Esophagus muscularis mucosa (tissue), 4 donors: ENCODE measurements around the gene SLC39A11. TPM values are rescaled to one million over a fixed set of nuclear protein-coding genes. Genes with fewer than 3 reads are reported as not detected.
"Not testable (repeated sequence)": the region's sequence is repeated elsewhere in the genome, so short reads cannot be mapped to it uniquely, and the experiment has no call there.

ENCODE experiments used
- DNase-seq: peaks from one replicate; pipeline ENCODE4 v3.0.0-alpha.2; 2017; ENCODE audit errors: extremely low spot score
- H3K27ac ChIP-seq, 4 donors: fragments of 200-600 bp; sonication (generic); replicated peaks in 1 of 4; 1 replicate in 3 of 4; 2 replicates in 1 of 4; pipeline ENCODE4 v1.5.1; 2016 to 2019; ENCODE audit warnings: mild to moderate bottlenecking in 1 of 4
- H3K27me3 ChIP-seq, 4 donors: fragments of 200-600 bp; sonication (generic); one replicate each; pipeline versions ENCODE4 v1.5.1 to v1.6.0; 2016 to 2019
- H3K36me3 ChIP-seq, 4 donors: fragments of 200-600 bp; sonication (generic); one replicate each; pipeline ENCODE4 v1.5.1; 2016 to 2019
- H3K4me1 ChIP-seq, 4 donors: fragments of 200-600 bp; sonication (generic); one replicate each; pipeline ENCODE4 v1.5.1; 2016 to 2019
- H3K4me3 ChIP-seq, 4 donors: fragments of 200-600 bp; sonication (generic); 1 replicate in 2 of 4; 2 replicates in 2 of 4; pipeline ENCODE4 v1.5.1; 2016 to 2019; ENCODE audit warnings: mild to moderate bottlenecking in 4 of 4, moderate library complexity in 1 of 4
- H3K9me3 ChIP-seq, 4 donors: fragments of 200-600 bp; sonication (generic); 1 replicate in 3 of 4; 2 replicates in 1 of 4; pipeline ENCODE4 v1.5.1; 2016 to 2019
- CTCF ChIP-seq, 3 experiments: fragments of 200-600 bp in 2 of 3; fragments of 450-650 bp in 1 of 3; sonication (generic) in 2 of 3; IDR thresholded peaks; one replicate each; pipeline ENCODE4 v1.5.1; 2017 to 2019; ENCODE audit warnings: antibody characterized with exemption in 3 of 3, mild to moderate bottlenecking in 2 of 3, moderate library complexity in 1 of 3
- EP300 ChIP-seq: sonication (generic); formaldehyde crosslinking; IDR thresholded peaks from one replicate; pipeline ENCODE4 v1.6.1; 2017; ENCODE audit warnings: antibody characterized with exemption
- POLR2A ChIP-seq: fragments of 450-650 bp; IDR thresholded peaks from one replicate; pipeline ENCODE4 v1.6.1; 2017; ENCODE audit warnings: antibody characterized with exemption, moderate library complexity, mild to moderate bottlenecking, low read depth
- POLR2AphosphoS5 ChIP-seq, 2 donors: sonication (generic); formaldehyde crosslinking; IDR thresholded peaks; one replicate each; pipeline ENCODE4 v1.6.1; 2017; ENCODE audit warnings: antibody characterized with exemption in 2 of 2
- WGBS: methylation state at CpG from one replicate; pipeline ENCODE4 v1.1.5; 2018; 5-methylcytosine and 5-hydroxymethylcytosine counted together
- intact Hi-C: fragments of 100-400 bp; cut with DNase I; formaldehyde crosslinking; loops from one replicate; pipeline ENCODE4 v1.15.1; 2023
- total RNA-seq, 4 donors: library from RNA; depleted of rRNA; stranded (reverse); fragments of >200 nt; gene quantifications; one replicate each; pipeline versions ENCODE4 v1.1.0 to v1.2.1, GENCODE V29; 2016

SLC39A11 gene
- total RNA-seq, 4 donors from 2014 or later: 7.5 to 20.2 (median 18.4) TPM

GRCh38 chr17:73007407-73007806 is 85.1 kb downstream of the SLC39A11 start:
- WGBS: 65% methylated on average over 7 of the region's 7 CpGs
- Histone ChIP-seq H3K27ac (no peak overlapping the region), H3K9me3 (no peaks in the 10 kb centered on the region), H3K27me3 (no peaks in the 10 kb centered on the region), H3K4me1 (no peaks in the 10 kb centered on the region), H3K4me3 (no peak overlapping the region), H3K36me3 (no peaks in the 10 kb centered on the region)
- no peak for TF ChIP-seq EP300
- no peak for TF ChIP-seq POLR2A
- no peak for TF ChIP-seq POLR2AphosphoS5 (IDR thresholded peaks at IDR 0.05)
- no peak for TF ChIP-seq CTCF (IDR thresholded peaks at IDR 0.05)
- no peak for DNase-seq
- intact Hi-C loops: no loop called here

GRCh38 chr17:73005360-73005759 is 87.1 kb downstream of the SLC39A11 start:
- intact Hi-C loops: no loop called here
- Histone ChIP-seq H3K36me3 (no peaks in the 10 kb centered on the region), H3K27ac (no peak overlapping the region), H3K27me3 (no peaks in the 10 kb centered on the region), H3K9me3 (no peaks in the 10 kb centered on the region), H3K4me3 (no peak overlapping the region), H3K4me1 (no peaks in the 10 kb centered on the region)
- WGBS: 83% methylated on average over 8 of the region's 8 CpGs
- no peak for TF ChIP-seq CTCF (IDR thresholded peaks at IDR 0.05)
- TF ChIP-seq POLR2AphosphoS5 (IDR thresholded peaks at IDR 0.05): no peak
- TF ChIP-seq EP300: no peak
- TF ChIP-seq POLR2A: no peak
- no peak for DNase-seq

DNA sequence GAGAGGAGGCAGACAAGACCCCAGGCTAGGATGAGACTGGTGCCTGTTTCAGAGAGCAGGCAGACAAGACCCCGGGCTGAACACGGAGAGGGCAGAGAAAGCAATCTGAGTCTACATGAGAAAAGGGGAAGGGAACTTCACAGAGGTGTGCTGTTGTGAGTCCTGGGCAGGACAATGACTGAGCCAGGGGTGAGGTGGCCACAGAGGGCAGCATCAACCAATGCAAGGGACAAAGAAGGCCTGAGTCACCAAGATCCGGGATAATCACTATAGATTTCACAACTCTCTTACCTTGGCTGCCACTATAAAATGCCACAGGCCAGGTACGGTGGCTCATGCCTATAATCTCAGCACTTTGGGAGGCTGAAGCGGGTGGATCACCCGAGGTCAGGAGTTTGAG is 89.0 kb downstream of the SLC39A11 start:
- Histone ChIP-seq H3K4me1 (no peaks in the 10 kb centered on the region), H3K27ac (no peak overlapping the region), H3K9me3 (no peaks in the 10 kb centered on the region), H3K36me3 (no peaks in the 10 kb centered on the region), H3K27me3 (no peaks in the 10 kb centered on the region), H3K4me3 (no peak overlapping the region)
- no peak for DNase-seq
- TF ChIP-seq POLR2AphosphoS5 (IDR thresholded peaks at IDR 0.05) (no peak), EP300 (no peak), POLR2A (no peak), CTCF (IDR thresholded peaks at IDR 0.05) (no peak)
- intact Hi-C loops: no loop called here
- WGBS: 88% methylated on average over 6 of the region's 6 CpGs

- Histone ChIP-seq H3K36me3 (no peaks in the 10 kb centered on the region), H3K9me3 (no peaks in the 10 kb centered on the region), H3K4me1 (no peaks in the 10 kb centered on the region), H3K4me3 (no peak overlapping the region), H3K27ac (no peak overlapping the region), H3K27me3 (no peaks in the 10 kb centered on the region)
- TF ChIP-seq POLR2A (no peak), CTCF (IDR thresholded peaks at IDR 0.05) (no peak), POLR2AphosphoS5 (IDR thresholded peaks at IDR 0.05) (no peak), EP300 (no peak)
- DNase-seq: no peak
- intact Hi-C loops: no loop called here
- 98% methylated on average over 3 of the region's 3 CpGs for WGBS
These were observed 91.7 kb downstream of the SLC39A11 start for GRCh38 chr17:73000832-73001231.

DNA sequence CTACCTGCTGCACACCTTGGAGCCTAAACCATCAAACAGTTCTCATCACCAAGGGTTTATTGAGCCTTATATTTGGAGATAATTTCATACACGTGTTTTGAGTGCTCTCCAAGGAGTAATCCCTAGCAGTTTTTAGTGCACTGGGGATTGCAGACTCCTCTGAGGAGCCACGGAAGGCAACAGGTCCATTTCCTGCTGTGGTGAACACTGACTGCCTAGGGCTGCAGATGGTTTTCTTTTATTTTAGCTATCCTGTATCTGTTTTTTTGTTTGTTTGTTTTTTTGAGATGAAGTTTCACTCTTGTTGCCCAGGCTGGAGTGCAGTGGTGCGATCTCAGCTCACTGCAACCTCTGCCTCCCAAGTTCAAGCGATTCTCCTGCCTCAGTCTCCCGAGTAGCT is 93.0 kb downstream of the SLC39A11 start:
- H3K36me3 ChIP-seq, intact Hi-C loops, DNase-seq, H3K4me1 ChIP-seq, H3K27me3 ChIP-seq, H3K9me3 ChIP-seq, H3K4me3 ChIP-seq, H3K27ac ChIP-seq: not testable (repeated sequence)
- 89% methylated on average over 5 of the region's 5 CpGs for WGBS
